PC-9 (cell line): ENCODE results near the gene RGS6. TPM values are rescaled to one million over a fixed set of nuclear protein-coding genes. Genes with fewer than 3 reads are reported as not detected.

Experiments used
- BruUV-seq: library from RNA; stranded (reverse); fragments of 400-500 nt; replicated peaks from 2 replicates; lab custom pipeline; 2021; lab: Mats Ljungman, UMichigan
- CTCF ChIA-PET: fragments of 300-600 bp; sonication (Branson Sonifier 250); formaldehyde crosslinking; loops from one replicate; lab custom pipeline; 2022; ENCODE audit warnings: antibody characterized with exemption; lab: Charles Lee
- POLR2A ChIA-PET: fragments of 300-600 bp; sonication (Branson Sonifier 250); formaldehyde crosslinking; loops from one replicate; lab custom pipeline; 2022; ENCODE audit warnings: antibody characterized with exemption; ENCODE audit not compliant: unreplicated experiment; lab: Charles Lee
- DNase-seq, 2 experiments: peaks; one replicate each; pipeline versions ENCODE4 v3.0.0 to v3.0.0-alpha.2; 2015 to 2022; ENCODE audit warnings: mixed read lengths in 1 of 2
- H2AFZ ChIP-seq: fragments of 200-600 bp; sonication (generic); 2 replicates; pipeline ENCODE4 v1.8.1; 2017; ENCODE audit warnings: antibody characterized with exemption
- H3F3A ChIP-seq: fragments of 200-600 bp; sonication (generic); 2 replicates; pipeline ENCODE4 v1.8.1; 2017; ENCODE audit warnings: antibody characterized with exemption, mild to moderate bottlenecking, low read depth; ENCODE audit not compliant: insufficient read depth
- H3K27ac ChIP-seq: fragments of 200-600 bp; sonication (generic); 2 replicates; pipeline ENCODE4 v1.6.1; 2016; ENCODE audit warnings: mixed run types
- H3K27me3 ChIP-seq: fragments of 200-600 bp; sonication (generic); 2 replicates; pipeline ENCODE4 v1.6.1; 2016; ENCODE audit warnings: low read depth, mixed run types; ENCODE audit not compliant: insufficient read depth
- H3K36me3 ChIP-seq: fragments of 200-600 bp; sonication (generic); 2 replicates; pipeline ENCODE4 v1.6.1; 2016; ENCODE audit warnings: low read depth, mixed run types
- H3K4me1 ChIP-seq: fragments of 200-600 bp; sonication (generic); replicated peaks from 2 replicates; pipeline ENCODE4 v1.6.1; 2016; ENCODE audit warnings: mixed run types; ENCODE audit not compliant: insufficient read depth
- H3K4me2 ChIP-seq: fragments of 200-600 bp; sonication (generic); 2 replicates; pipeline ENCODE4 v1.6.1; 2017; ENCODE audit warnings: mixed run types
- H3K4me3 ChIP-seq: fragments of 200-600 bp; sonication (generic); 2 replicates; pipeline ENCODE4 v1.6.1; 2016; ENCODE audit warnings: mixed run types
- H3K79me2 ChIP-seq: fragments of 200-600 bp; sonication (generic); 2 replicates; pipeline ENCODE4 v1.6.1; 2017; ENCODE audit warnings: low read depth, mixed run types
- H3K9me2 ChIP-seq: fragments of 200-600 bp; sonication (generic); 2 replicates; pipeline ENCODE4 v1.8.1; 2017; ENCODE audit warnings: mild to moderate bottlenecking; ENCODE audit not compliant: insufficient read depth
- H3K9me3 ChIP-seq: fragments of 200-600 bp; sonication (generic); 2 replicates; pipeline ENCODE4 v1.8.1; 2016; ENCODE audit warnings: low read depth; ENCODE audit not compliant: insufficient read depth
- H4K20me1 ChIP-seq: fragments of 200-600 bp; sonication (generic); 2 replicates; pipeline ENCODE4 v1.8.1; 2017; ENCODE audit not compliant: insufficient read depth
- CTCF ChIP-seq: fragments of 200-600 bp; sonication (generic); conservative IDR thresholded peaks from 2 replicates; pipeline ENCODE4 v1.6.1; 2017; ENCODE audit warnings: mixed run types, antibody characterized with exemption, mild to moderate bottlenecking, moderate library complexity
- EZH2 ChIP-seq: fragments of 200-600 bp; sonication (generic); IDR thresholded peaks from 2 replicates; pipeline ENCODE4 v1.8.0; 2017; ENCODE audit warnings: antibody characterized with exemption, low read depth
- intact Hi-C: fragments of 100-400 bp; cut with micrococcal nuclease; formaldehyde crosslinking; loops from one replicate; pipeline ENCODE4 v1.10.0; 2022; ENCODE audit not compliant: unreplicated experiment
- total RNA-seq: library from RNA; stranded (reverse); gene quantifications from 2 replicates; pipeline ENCODE4 v1.2.3, GENCODE V29; 2021

RGS6 gene
- total RNA-seq, 1 experiment from 2014 or later, result not detected

- Histone ChIP-seq H3K27me3 (peaks cover 77% of the 10 kb centered on the region), H3K36me3 (no peaks in the 10 kb centered on the region), H3F3A (no peaks in the 10 kb centered on the region), H3K4me3 (no peak overlapping the region), H3K9me3 (no peaks in the 10 kb centered on the region), H3K4me1 (no peaks in the 10 kb centered on the region), H3K9me2 (no peaks in the 10 kb centered on the region), H4K20me1 (no peaks in the 10 kb centered on the region), H3K27ac (no peak overlapping the region), H3K4me2 (no peak overlapping the region), H2AFZ (no peak overlapping the region), H3K79me2 (no peaks in the 10 kb centered on the region)
- BruUV-seq, result no TSS peak
- POLR2A ChIA-PET, result no interaction called here
- no peak for DNase-seq
- intact Hi-C loops, result no loop called here
- TF ChIP-seq EZH2, result no peak
- TF ChIP-seq CTCF, result no peak
- CTCF ChIA-PET, result no interaction called here
These were observed 678.0 kb downstream of the RGS6 start for GRCh38 chr14:72610096-72610830.

- TF ChIP-seq EZH2 (no peak), CTCF (no peak)
- no peaks in the 10 kb centered on the region for H3K4me1 ChIP-seq
- H3K27ac ChIP-seq, result no peak overlapping the region
- no peaks in the 10 kb centered on the region for H3F3A ChIP-seq
- no peaks in the 10 kb centered on the region for H3K9me3 ChIP-seq
- H3K79me2 ChIP-seq, result no peaks in the 10 kb centered on the region
- DNase-seq, result no peak
- H3K27me3 ChIP-seq, result peaks cover 77% of the 10 kb centered on the region
- no peaks in the 10 kb centered on the region for H3K9me2 ChIP-seq
- no TSS peak for BruUV-seq
- CTCF ChIA-PET, result no interaction called here
- no peaks in the 10 kb centered on the region for H3K36me3 ChIP-seq
- H4K20me1 ChIP-seq, result no peaks in the 10 kb centered on the region
- POLR2A ChIA-PET, result no interaction called here
- intact Hi-C loops, result no loop called here
- H3K4me2 ChIP-seq, result no peak overlapping the region
- H2AFZ ChIP-seq, result no peak overlapping the region
- H3K4me3 ChIP-seq, result no peak overlapping the region
These were observed 678.6 kb downstream of the RGS6 start for GRCh38 chr14:72610831-72611200.

GRCh38 chr14:72611506-72611905 lies 679.3 kb downstream of the RGS6 start:
- Histone ChIP-seq H3K4me1 (no peaks in the 10 kb centered on the region), H2AFZ (no peak overlapping the region), H3K36me3 (no peaks in the 10 kb centered on the region), H3K79me2 (no peaks in the 10 kb centered on the region), H3K27me3 (peaks cover 77% of the 10 kb centered on the region), H3F3A (no peaks in the 10 kb centered on the region), H3K9me2 (no peaks in the 10 kb centered on the region), H3K9me3 (no peaks in the 10 kb centered on the region), H3K27ac (no peak overlapping the region), H4K20me1 (no peaks in the 10 kb centered on the region), H3K4me3 (no peak overlapping the region), H3K4me2 (no peak overlapping the region)
- POLR2A ChIA-PET, result no interaction called here
- DNase-seq, result no peak
- no TSS peak for BruUV-seq
- TF ChIP-seq EZH2 (no peak), CTCF (no peak)
- CTCF ChIA-PET, result no interaction called here
- intact Hi-C loops, result no loop called here
